Stimulated activated naive CD8-positive, alpha-beta T cell treated with anti-CD3 and anti-CD28 coated beads, Interleukin-15, Interleukin-2, amounts not matched to agents 100 U/mL and 50 U/mL, for 24 hours (primary cell): ENCODE measurements around the gene OR5H14.

Source experiments
- ATAC-seq: fragments of 150-1000 bp; cut with Tn5 transposase; one replicate; pipeline ENCODE4 v1.10.0; 2021
- DNase-seq: peaks from one replicate; pipeline ENCODE4 v3.0.0; 2021

OR5H14 gene

GRCh38 chr3:98199020-98199419 lies 51.7 kb downstream of the OR5H14 start:
- no peak for ATAC-seq
- no peak for DNase-seq
